ENCODE measurements around the gene C10orf62.

C10orf62 gene

DNA sequence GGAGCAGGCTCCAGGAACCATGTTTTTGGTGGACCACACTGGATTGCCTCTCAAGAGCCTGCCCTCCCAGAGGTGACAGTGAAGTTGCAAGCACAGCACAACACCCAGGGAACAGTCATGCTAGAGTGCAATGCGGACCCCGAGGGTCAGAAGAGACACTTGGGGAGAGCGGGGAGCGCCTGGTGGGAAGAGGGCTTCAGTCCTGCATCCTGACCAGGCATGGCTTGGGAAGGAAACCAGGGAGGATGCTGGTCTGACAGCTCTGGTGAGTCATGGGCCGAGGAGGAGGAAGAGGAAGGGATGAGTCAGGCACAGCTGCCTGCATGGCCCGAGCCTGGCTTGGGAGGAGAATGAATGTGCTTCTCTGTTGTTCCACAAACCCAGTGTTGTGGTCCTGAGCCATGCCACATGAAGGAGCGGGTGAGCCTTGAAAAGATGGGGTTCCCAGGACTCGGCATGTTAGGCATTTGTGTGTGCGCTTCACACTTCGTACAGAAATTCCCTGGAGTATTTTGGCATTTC is 46.4 kb upstream of the C10orf62 start (continued):
- TF ChIP-seq, protein P1, sequence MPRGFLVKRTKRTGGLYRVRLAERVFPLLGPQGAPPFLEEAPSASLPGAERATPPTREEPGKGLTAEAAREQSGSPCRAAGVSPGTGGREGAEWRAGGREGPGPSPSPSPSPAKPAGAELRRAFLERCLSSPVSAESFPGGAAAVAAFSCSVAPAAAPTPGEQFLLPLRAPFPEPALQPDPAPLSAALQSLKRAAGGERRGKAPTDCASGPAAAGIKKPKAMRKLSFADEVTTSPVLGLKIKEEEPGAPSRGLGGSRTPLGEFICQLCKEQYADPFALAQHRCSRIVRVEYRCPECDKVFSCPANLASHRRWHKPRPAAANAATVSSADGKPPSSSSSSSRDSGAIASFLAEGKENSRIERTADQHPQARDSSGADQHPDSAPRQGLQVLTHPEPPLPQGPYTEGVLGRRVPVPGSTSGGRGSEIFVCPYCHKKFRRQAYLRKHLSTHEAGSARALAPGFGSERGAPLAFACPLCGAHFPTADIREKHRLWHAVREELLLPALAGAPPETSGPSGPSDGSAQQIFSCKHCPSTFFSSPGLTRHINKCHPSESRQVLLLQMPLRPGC (tag by site-specific recombination; IDR thresholded peaks at IDR 0.05) = 0 out of 2 replicates have a peak, but pooled peaks have one; percentile 36
- TF ChIP-seq ZNF416 (tag by site-specific recombination; IDR thresholded peaks at IDR 0.05) = no peak
- TF ChIP-seq, protein P2, sequence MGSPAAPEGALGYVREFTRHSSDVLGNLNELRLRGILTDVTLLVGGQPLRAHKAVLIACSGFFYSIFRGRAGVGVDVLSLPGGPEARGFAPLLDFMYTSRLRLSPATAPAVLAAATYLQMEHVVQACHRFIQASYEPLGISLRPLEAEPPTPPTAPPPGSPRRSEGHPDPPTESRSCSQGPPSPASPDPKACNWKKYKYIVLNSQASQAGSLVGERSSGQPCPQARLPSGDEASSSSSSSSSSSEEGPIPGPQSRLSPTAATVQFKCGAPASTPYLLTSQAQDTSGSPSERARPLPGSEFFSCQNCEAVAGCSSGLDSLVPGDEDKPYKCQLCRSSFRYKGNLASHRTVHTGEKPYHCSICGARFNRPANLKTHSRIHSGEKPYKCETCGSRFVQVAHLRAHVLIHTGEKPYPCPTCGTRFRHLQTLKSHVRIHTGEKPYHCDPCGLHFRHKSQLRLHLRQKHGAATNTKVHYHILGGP (tag by site-specific recombination; IDR thresholded peaks at IDR 0.05) = no peak
- no peak for TF ChIP-seq ZNF514 (tag by site-specific recombination; IDR thresholded peaks at IDR 0.05)
- TF ChIP-seq ZFP3 (tag by site-specific recombination; IDR thresholded peaks at IDR 0.05; ENCODE audit: low read depth) = no peak
- TF ChIP-seq SALL2 (tag by site-specific recombination; IDR thresholded peaks at IDR 0.05; ENCODE audit: borderline replicate concordance) = no peak
- TF ChIP-seq ZEB2 (tag by site-specific recombination; IDR thresholded peaks at IDR 0.05) = 0 out of 2 replicates have a peak, but pooled peaks have one; percentile 42
- TF ChIP-seq, protein P3, sequence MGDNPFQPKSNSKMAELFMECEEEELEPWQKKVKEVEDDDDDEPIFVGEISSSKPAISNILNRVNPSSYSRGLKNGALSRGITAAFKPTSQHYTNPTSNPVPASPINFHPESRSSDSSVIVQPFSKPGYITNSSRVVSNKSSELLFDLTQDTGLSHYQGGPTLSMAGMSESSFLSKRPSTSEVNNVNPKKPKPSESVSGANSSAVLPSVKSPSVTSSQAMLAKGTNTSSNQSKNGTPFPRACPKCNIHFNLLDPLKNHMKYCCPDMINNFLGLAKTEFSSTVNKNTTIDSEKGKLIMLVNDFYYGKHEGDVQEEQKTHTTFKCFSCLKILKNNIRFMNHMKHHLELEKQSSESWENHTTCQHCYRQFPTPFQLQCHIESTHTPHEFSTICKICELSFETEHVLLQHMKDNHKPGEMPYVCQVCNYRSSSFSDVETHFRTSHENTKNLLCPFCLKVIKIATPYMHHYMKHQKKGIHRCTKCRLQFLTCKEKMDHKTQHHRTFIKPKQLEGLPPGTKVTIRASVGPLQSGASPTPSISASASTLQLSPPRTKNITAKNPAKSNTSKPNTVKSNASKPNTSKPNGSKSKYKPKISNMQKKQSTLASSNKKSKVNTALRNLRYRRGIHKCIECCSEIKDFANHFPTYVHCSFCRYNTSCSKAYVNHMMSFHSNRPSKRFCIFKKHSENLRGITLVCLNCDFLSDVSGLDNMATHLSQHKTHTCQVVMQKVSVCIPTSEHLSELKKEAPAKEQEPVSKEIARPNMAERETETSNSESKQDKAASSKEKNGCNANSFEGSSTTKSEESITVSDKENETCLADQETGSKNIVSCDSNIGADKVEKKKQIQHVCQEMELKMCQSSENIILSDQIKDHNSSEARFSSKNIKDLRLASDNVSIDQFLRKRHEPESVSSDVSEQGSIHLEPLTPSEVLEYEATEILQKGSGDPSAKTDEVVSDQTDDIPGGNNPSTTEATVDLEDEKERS (tag by site-specific recombination; IDR thresholded peaks at IDR 0.05) = no peak
- peak; percentile 33; the same call in 1 of the 2 replicates for TF ChIP-seq ZBTB17 (tag by site-specific recombination; IDR thresholded peaks at IDR 0.05)
- TF ChIP-seq ZNF596 (tag by site-specific recombination; IDR thresholded peaks at IDR 0.05) = no peak
- no peak for TF ChIP-seq BCL11A (tag by site-specific recombination; IDR thresholded peaks at IDR 0.05; ENCODE audit: low read depth)
- TF ChIP-seq KLF8 (tag by site-specific recombination; IDR thresholded peaks at IDR 0.05) = no peak
- TF ChIP-seq ZNF391 (tag by site-specific recombination; IDR thresholded peaks at IDR 0.05; ENCODE audit: borderline replicate concordance, low read depth) = no peak
- TF ChIP-seq, protein P4, sequence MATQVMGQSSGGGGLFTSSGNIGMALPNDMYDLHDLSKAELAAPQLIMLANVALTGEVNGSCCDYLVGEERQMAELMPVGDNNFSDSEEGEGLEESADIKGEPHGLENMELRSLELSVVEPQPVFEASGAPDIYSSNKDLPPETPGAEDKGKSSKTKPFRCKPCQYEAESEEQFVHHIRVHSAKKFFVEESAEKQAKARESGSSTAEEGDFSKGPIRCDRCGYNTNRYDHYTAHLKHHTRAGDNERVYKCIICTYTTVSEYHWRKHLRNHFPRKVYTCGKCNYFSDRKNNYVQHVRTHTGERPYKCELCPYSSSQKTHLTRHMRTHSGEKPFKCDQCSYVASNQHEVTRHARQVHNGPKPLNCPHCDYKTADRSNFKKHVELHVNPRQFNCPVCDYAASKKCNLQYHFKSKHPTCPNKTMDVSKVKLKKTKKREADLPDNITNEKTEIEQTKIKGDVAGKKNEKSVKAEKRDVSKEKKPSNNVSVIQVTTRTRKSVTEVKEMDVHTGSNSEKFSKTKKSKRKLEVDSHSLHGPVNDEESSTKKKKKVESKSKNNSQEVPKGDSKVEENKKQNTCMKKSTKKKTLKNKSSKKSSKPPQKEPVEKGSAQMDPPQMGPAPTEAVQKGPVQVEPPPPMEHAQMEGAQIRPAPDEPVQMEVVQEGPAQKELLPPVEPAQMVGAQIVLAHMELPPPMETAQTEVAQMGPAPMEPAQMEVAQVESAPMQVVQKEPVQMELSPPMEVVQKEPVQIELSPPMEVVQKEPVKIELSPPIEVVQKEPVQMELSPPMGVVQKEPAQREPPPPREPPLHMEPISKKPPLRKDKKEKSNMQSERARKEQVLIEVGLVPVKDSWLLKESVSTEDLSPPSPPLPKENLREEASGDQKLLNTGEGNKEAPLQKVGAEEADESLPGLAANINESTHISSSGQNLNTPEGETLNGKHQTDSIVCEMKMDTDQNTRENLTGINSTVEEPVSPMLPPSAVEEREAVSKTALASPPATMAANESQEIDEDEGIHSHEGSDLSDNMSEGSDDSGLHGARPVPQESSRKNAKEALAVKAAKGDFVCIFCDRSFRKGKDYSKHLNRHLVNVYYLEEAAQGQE (tag by site-specific recombination; IDR thresholded peaks at IDR 0.05) = no peak
- TF ChIP-seq ZNF19 (tag by site-specific recombination; IDR thresholded peaks at IDR 0.05; ENCODE audit: low read depth) = no peak
- no peak for TF ChIP-seq ZNF174 (tag by site-specific recombination; IDR thresholded peaks at IDR 0.05)
- TF ChIP-seq, protein P5, sequence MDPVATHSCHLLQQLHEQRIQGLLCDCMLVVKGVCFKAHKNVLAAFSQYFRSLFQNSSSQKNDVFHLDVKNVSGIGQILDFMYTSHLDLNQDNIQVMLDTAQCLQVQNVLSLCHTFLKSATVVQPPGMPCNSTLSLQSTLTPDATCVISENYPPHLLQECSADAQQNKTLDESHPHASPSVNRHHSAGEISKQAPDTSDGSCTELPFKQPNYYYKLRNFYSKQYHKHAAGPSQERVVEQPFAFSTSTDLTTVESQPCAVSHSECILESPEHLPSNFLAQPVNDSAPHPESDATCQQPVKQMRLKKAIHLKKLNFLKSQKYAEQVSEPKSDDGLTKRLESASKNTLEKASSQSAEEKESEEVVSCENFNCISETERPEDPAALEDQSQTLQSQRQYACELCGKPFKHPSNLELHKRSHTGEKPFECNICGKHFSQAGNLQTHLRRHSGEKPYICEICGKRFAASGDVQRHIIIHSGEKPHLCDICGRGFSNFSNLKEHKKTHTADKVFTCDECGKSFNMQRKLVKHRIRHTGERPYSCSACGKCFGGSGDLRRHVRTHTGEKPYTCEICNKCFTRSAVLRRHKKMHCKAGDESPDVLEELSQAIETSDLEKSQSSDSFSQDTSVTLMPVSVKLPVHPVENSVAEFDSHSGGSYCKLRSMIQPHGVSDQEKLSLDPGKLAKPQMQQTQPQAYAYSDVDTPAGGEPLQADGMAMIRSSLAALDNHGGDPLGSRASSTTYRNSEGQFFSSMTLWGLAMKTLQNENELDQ (tag by site-specific recombination; IDR thresholded peaks at IDR 0.05; ENCODE audit: low read depth) = no peak
- 0 out of 2 replicates have a peak, but pooled peaks have one; percentile 38 for TF ChIP-seq ZNF2 (tag by site-specific recombination; IDR thresholded peaks at IDR 0.05)
- TF ChIP-seq ZNF670 (tag by site-specific recombination; IDR thresholded peaks at IDR 0.05; ENCODE audit: low read depth) = no peak
- TF ChIP-seq, protein P6, sequence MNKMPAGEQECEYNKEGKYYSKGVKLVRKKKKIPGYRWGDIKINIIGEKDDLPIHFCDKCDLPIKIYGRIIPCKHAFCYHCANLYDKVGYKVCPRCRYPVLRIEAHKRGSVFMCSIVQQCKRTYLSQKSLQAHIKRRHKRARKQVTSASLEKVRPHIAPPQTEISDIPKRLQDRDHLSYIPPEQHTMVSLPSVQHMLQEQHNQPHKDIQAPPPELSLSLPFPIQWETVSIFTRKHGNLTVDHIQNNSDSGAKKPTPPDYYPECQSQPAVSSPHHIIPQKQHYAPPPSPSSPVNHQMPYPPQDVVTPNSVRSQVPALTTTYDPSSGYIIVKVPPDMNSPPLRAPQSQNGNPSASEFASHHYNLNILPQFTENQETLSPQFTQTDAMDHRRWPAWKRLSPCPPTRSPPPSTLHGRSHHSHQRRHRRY (tag by site-specific recombination; IDR thresholded peaks at IDR 0.05) = no peak
- TF ChIP-seq YY2 (tag by site-specific recombination; IDR thresholded peaks at IDR 0.05) = no peak
- TF ChIP-seq, protein P7, sequence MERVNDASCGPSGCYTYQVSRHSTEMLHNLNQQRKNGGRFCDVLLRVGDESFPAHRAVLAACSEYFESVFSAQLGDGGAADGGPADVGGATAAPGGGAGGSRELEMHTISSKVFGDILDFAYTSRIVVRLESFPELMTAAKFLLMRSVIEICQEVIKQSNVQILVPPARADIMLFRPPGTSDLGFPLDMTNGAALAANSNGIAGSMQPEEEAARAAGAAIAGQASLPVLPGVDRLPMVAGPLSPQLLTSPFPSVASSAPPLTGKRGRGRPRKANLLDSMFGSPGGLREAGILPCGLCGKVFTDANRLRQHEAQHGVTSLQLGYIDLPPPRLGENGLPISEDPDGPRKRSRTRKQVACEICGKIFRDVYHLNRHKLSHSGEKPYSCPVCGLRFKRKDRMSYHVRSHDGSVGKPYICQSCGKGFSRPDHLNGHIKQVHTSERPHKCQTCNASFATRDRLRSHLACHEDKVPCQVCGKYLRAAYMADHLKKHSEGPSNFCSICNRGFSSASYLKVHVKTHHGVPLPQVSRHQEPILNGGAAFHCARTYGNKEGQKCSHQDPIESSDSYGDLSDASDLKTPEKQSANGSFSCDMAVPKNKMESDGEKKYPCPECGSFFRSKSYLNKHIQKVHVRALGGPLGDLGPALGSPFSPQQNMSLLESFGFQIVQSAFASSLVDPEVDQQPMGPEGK (tag by site-specific recombination; IDR thresholded peaks at IDR 0.05) = no peak
- no peak for TF ChIP-seq SETDB1 (IDR thresholded peaks at IDR 0.05; ENCODE audit: insufficient read length, low read length)
- no peak for TF ChIP-seq ZNF248 (tag by site-specific recombination; IDR thresholded peaks at IDR 0.05)
- peak; percentile 71 for TF ChIP-seq ZNF335 (tag by site-specific recombination; conservative IDR thresholded peaks at IDR 0.05)

Measured in HEK293 (cell line).